A673 (cell line): ENCODE results near the gene MOBP.

Experiments used
- EZH2 ChIP-seq: fragments of 200-600 bp; sonication (generic); IDR thresholded peaks from 2 replicates; pipeline ENCODE4 v1.6.1; 2017; ENCODE audit warnings: borderline replicate concordance, low read depth, mild to moderate bottlenecking, mixed read lengths, antibody characterized with exemption, low read length; ENCODE audit not compliant: poor library complexity, severe bottlenecking
- TF ChIP-seq, protein P1 (sequence below): fragments of 300-800, 200-600 bp; sonication (generic); conservative IDR thresholded peaks from 2 replicates; pipeline ENCODE4 v1.5.1; 2017; ENCODE audit warnings: low read depth, mild to moderate bottlenecking, antibody characterized with exemption, low read length, moderate library complexity, mixed read lengths

DNA sequence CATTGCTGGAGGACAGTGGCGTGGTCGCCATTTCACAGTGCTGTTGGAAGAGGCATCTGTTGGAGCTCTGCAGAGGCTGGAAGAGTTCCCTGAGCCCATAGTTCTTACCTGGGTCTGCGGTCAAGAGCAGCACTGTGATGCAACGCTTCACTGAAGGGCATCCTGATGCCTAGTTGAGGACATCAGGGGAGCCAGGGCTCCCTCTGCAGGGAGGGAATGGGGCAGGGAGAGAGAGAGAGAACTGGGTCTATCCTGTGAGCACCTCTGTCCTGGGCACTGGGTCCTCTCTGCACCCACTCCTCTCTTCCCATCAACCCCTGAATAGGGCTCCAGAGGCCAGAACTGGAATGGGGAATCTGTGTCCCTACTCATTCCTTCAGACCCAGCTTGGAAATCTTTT is 23.9 kb upstream of the MOBP start:
- TF ChIP-seq, protein P1, sequence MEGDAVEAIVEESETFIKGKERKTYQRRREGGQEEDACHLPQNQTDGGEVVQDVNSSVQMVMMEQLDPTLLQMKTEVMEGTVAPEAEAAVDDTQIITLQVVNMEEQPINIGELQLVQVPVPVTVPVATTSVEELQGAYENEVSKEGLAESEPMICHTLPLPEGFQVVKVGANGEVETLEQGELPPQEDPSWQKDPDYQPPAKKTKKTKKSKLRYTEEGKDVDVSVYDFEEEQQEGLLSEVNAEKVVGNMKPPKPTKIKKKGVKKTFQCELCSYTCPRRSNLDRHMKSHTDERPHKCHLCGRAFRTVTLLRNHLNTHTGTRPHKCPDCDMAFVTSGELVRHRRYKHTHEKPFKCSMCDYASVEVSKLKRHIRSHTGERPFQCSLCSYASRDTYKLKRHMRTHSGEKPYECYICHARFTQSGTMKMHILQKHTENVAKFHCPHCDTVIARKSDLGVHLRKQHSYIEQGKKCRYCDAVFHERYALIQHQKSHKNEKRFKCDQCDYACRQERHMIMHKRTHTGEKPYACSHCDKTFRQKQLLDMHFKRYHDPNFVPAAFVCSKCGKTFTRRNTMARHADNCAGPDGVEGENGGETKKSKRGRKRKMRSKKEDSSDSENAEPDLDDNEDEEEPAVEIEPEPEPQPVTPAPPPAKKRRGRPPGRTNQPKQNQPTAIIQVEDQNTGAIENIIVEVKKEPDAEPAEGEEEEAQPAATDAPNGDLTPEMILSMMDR: no peak
- no peak for TF ChIP-seq EZH2
